ENCODE measurements around the gene FBXO42.

Gene FBXO42

GRCh38 chr1:16204216-16204615, 148.1 kb downstream of the FBXO42 start:
- H3K79me2 ChIP-seq (ENCODE audit: insufficient read depth, low read length), result no peaks in the 10 kb centered on the region
- H3K4me2 ChIP-seq (ENCODE audit: low read length), result no peak overlapping the region
- no peak for TF ChIP-seq CTCF (IDR thresholded peaks at IDR 0.05; ENCODE audit: low read length)
- TF ChIP-seq EZH2 (IDR thresholded peaks at IDR 0.05; ENCODE audit: borderline replicate concordance, low read length), result no peak
- H3K9ac ChIP-seq (ENCODE audit: low read length), result no peak overlapping the region
- peaks cover 5% of the 10 kb centered on the region for H3K4me1 ChIP-seq (ENCODE audit: insufficient read depth, low read length, severe bottlenecking)
- no peak overlapping the region for H2AFZ ChIP-seq (ENCODE audit: low read length)
- H3K9me3 ChIP-seq (ENCODE audit: low read length), result no peaks in the 10 kb centered on the region
- H3F3A ChIP-seq (ENCODE audit: insufficient read depth, low read length), result no peaks in the 10 kb centered on the region
- H3K36me3 ChIP-seq (ENCODE audit: insufficient read depth, low read length), result no peaks in the 10 kb centered on the region
- H4K20me1 ChIP-seq (ENCODE audit: insufficient read depth, low read length), result no peaks in the 10 kb centered on the region
- H3K9me2 ChIP-seq (ENCODE audit: low read depth, low read length), result no peaks in the 10 kb centered on the region
- H3K4me3 ChIP-seq (ENCODE audit: low read depth, low read length, poor library complexity, severe bottlenecking), result no peak overlapping the region
- no peaks in the 10 kb centered on the region; the same call in 1 of the 2 replicates for H3K27me3 ChIP-seq (ENCODE audit: insufficient read depth, low read length)
- no peak overlapping the region for H3K27ac ChIP-seq (ENCODE audit: low read depth, low read length, poor library complexity, severe bottlenecking)

- H2AFZ ChIP-seq (ENCODE audit: low read length), result no peak overlapping the region
- no peaks in the 10 kb centered on the region for H3K79me2 ChIP-seq (ENCODE audit: insufficient read depth, low read length)
- H3K9me3 ChIP-seq (ENCODE audit: low read length), result no peaks in the 10 kb centered on the region
- peaks cover 5% of the 10 kb centered on the region for H3K4me1 ChIP-seq (ENCODE audit: insufficient read depth, low read length, severe bottlenecking)
- no peaks in the 10 kb centered on the region for H3F3A ChIP-seq (ENCODE audit: insufficient read depth, low read length)
- H3K27me3 ChIP-seq (ENCODE audit: insufficient read depth, low read length), result no peaks in the 10 kb centered on the region; the same call in 1 of the 2 replicates
- no peak overlapping the region for H3K4me3 ChIP-seq (ENCODE audit: low read depth, low read length, poor library complexity, severe bottlenecking)
- no peak overlapping the region for H3K4me2 ChIP-seq (ENCODE audit: low read length)
- no peak overlapping the region for H3K27ac ChIP-seq (ENCODE audit: low read depth, low read length, poor library complexity, severe bottlenecking)
- TF ChIP-seq EZH2 (IDR thresholded peaks at IDR 0.05; ENCODE audit: borderline replicate concordance, low read length), result no peak
- no peaks in the 10 kb centered on the region for H4K20me1 ChIP-seq (ENCODE audit: insufficient read depth, low read length)
- H3K9me2 ChIP-seq (ENCODE audit: low read depth, low read length), result no peaks in the 10 kb centered on the region
- H3K36me3 ChIP-seq (ENCODE audit: insufficient read depth, low read length), result no peaks in the 10 kb centered on the region
- no peak overlapping the region for H3K9ac ChIP-seq (ENCODE audit: low read length)
These were observed 148.7 kb downstream of the FBXO42 start for GRCh38 chr1:16203550-16203949.

GRCh38 chr1:16202281-16203210, 149.7 kb downstream of the FBXO42 start:
- Histone ChIP-seq H3K9me2 (ENCODE audit: low read depth, low read length) (no peaks in the 10 kb centered on the region), H3K9ac (ENCODE audit: low read length) (no peak overlapping the region), H3K4me2 (ENCODE audit: low read length) (no peak overlapping the region), H3K27me3 (ENCODE audit: insufficient read depth, low read length) (no peaks in the 10 kb centered on the region), H3K9me3 (ENCODE audit: low read length) (no peaks in the 10 kb centered on the region), H2AFZ (ENCODE audit: low read length) (no peak overlapping the region), H3K36me3 (ENCODE audit: insufficient read depth, low read length) (no peaks in the 10 kb centered on the region), H3K4me3 (ENCODE audit: low read depth, low read length, poor library complexity, severe bottlenecking) (no peak overlapping the region), H3K4me1 (ENCODE audit: insufficient read depth, low read length, severe bottlenecking) (peaks cover 5% of the 10 kb centered on the region), H3F3A (ENCODE audit: insufficient read depth, low read length) (no peaks in the 10 kb centered on the region), H3K79me2 (ENCODE audit: insufficient read depth, low read length) (no peaks in the 10 kb centered on the region), H3K27ac (ENCODE audit: low read depth, low read length, poor library complexity, severe bottlenecking) (no peak overlapping the region), H4K20me1 (ENCODE audit: insufficient read depth, low read length) (no peaks in the 10 kb centered on the region)
- TF ChIP-seq CTCF (IDR thresholded peaks at IDR 0.05; ENCODE audit: low read length) (no peak), EZH2 (IDR thresholded peaks at IDR 0.05; ENCODE audit: borderline replicate concordance, low read length) (no peak)

Data from OCI-LY1 (cell line).